NCI-H748 (cell line): ENCODE measurements around the gene ADAM10.

Experiments used
- DNase-seq: peaks from one replicate; lab custom pipeline; 2025; ENCODE audit not compliant: unreplicated experiment; lab: John Stamatoyannopoulos, UW

The ADAM10 gene

DNA sequence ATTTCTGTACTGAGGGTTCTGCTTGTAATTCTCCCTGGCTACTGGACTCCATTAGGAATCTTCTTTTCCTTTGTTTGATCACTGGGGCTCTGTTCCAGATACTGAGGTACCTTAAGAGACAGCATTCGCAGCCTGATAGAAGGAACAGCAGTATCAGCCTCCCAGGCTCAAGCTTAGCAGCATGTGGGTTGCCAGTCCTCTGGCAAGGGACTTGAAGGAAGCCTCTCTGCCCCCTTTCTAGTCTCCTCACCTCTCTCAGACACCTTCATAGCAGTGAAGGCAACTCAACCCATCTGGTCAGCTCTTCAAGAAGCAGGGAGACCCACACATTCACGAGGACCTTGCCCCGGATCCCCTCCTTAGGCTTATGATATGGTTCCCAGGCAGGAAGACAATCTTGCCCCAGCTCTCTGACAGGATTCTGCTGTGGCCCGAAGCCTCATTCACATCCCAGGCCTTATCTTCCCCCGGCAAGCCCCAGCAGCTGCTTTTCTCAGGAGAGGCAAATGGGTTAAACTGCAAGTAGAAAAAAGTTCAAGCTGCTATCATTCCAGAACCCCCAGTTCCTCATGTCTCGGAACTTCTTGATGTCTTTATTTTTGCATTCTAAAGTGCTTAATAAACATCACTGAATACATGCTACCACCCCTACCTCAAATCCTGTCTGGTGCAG lies 164.6 kb downstream of the ADAM10 start:
- DNase-seq = no peak

DNA sequence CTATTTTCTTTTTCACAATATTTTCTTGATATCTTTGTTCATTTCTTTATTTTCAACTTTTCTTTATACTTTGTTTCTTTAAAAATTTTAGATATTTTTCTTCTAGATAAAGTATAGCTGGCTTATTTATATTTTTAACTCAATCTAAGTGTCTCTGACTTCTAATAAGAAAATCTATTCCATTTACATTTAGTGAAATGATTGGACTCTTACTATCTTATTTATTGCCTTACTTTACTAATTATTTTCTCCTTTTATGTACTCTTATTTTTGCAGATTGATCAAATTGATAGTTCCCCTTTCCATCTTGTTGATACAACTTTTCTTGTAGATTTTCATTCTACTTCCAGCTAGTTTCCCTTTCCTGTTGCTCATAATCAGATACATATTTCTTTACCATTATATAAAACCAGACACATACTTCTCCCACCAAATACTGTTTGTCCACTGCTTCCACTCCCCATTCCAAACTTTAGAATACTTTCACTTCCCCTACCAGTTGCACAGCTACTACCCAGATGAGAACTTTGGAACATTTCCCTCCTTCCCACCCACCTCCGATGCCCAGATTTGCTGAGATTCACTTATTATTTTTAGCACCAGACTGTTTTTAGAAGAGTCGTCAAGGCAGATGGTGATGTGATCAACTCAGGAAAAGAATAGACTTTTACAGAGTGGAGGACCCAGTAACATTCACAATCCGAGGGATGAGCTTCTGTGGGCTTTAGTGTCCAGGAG lies 166.2 kb downstream of the ADAM10 start:
- DNase-seq = no peak

DNA sequence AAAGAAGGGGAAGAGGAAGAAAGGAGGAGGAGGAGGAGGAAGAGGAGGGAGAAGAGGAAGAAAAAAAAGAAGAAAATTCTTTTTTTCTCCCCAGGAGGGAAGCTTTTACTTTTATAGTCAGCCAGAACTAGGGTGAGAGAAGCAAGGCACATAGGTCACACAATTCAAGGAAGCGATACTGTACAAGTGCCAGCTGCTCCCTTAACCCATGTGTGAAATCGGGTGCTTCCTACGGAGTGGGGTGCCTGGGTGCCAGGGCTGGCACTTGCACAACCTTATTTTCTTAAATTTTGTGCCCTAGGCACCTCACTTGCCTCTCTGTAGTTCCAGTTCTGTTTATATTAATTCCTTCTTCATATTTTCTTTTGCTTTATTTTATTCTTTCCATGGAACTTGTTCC lies 167.3 kb downstream of the ADAM10 start:
- DNase-seq = no peak

DNA sequence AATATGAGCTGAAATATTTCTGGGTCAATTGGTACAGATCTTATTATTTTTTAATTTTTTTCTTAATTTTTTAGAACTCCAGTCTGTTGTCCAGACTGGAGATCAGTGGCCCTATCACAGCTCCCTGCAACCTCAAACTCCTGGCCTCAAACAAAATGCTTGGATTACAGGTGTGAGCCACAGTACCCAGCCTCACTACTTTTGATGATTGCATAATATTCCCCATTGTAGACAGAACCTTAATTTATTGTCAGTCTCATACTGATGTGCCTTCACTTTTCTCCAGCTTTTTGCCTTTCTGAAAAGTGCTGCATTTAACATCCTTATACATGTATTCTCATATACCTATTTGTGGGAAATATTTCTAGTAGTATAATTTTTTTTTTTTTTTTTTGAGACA lies 172.8 kb downstream of the ADAM10 start:
- DNase-seq = no peak

DNA sequence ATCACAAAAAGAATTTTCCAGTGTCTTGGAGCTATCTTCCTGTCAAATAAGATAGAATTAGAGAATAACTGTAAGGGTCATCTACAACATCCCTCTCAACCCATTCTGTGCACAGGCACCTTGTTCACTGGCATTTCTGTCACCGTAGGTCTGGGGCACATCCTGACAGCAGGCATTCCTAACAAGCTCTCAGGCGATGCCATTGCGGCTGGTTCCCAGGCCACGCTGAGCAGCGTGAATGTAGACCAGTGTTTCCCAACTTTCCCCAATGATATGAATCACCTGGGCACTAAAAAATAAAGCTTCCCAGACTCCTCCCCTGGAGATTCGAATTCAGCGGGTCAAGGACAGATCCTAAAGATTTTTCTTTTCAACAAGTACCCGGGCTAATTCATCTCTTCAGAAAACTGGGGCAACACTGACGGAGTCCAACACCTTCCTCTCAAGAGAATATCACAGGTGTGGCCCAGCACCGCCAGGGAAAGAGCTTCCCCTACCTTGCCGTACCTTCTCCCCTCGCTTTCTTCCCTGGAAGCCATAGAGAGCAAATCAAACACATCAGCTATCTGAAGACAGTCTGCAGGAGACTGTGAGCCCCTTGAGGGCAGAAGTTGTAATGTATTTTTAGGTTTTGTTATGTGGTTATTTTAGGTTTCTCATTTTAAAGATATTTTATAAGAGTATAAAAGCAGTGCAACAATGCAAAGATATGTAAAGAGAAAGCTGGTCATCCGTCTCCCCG lies 174.3 kb downstream of the ADAM10 start:
- no peak for DNase-seq

DNA sequence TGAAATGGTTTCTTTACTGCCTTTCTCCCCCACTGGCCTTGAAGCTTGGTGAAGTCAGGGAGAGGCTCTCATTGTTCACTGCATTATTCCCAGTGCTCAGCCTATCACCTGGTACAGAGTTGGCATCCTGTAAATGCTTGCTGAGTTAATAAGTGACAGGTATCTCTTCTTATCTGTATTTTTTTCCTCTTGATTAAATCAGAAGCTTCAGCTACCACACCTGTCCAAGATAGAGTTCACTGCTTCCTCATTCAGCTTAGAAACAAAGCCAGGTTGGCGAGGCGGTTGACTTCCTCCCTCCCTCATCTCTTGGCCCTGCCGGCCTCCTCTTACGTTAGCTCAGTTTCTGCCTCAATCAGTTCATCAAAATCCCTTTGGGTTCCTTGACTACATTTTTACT lies 174.9 kb downstream of the ADAM10 start:
- no peak for DNase-seq

DNA sequence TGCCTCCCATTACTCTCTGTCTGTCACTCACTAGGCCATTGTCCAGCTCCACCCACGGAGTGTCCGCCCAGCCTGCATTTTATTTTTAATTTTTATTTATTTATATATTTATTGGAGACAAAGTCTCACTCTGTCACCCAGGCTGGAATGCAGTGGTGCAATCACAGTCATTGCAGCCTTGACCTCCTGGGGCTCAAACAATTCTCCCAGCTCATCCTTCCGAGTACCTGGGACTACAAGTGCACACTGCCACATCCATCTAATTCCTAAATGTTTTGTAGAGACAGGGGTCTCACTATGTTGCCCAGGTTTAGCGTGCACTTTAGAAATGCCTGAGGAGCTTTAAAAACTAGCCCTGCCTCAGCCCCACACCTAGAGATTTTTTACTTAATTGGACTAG lies 176.2 kb downstream of the ADAM10 start:
- no peak for DNase-seq

DNA sequence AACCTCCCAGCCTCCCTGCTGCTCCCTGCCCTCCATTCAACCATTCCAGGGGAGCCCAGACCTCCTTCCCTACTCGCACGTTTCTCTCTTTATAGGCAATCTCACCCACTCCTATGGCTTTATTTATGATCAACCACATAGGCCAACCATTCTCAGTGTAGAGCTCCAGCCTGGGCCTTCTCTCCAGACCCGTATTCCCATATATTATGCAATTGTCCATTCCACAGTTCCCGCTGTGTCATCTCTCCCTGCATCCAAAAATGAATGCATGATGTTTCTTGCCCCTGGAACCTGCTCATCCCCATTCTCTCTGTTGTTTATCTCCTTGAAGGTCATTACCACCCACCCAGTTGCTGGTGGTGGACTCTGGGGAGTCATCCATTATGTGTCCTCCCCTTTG lies 177.0 kb downstream of the ADAM10 start:
- DNase-seq = no peak

DNA sequence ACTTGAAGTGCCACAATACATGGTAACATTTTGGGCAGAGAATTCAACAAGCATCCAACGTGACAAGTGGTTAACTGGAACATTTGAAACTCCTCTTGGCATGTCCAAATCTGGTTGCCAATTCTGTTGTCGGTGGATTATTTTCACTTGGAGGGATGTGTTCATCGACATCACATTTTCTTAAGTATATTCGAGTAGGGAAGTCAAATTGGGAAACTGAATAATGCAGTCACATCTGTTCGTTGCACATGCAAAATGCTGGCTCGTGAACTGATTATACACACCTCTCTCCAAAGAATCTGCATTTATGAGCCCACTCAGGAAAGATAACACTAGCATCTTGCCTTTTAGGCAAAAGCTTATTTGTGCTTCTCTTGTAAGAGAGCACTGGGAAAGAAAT lies 178.0 kb downstream of the ADAM10 start:
- DNase-seq = no peak

DNA sequence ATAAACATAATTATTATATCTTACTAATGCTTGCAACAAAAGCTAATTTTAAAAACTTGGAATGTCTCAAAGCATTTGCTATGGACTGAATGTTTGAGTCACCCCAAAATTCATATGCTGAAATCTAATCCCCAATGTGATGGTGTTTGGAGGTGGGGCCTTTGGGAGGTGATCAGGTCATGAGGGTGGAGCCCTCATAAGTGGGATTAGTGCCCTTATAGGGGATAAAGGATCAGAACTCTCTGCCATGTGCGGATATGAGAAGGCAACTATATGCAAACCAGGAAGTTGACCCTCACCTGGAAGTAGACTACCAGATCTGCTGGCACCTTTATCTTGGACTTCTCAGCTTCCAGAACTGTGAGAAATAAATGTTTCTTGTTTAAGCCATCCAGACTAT lies 180.1 kb downstream of the ADAM10 start:
- DNase-seq = no peak

DNA sequence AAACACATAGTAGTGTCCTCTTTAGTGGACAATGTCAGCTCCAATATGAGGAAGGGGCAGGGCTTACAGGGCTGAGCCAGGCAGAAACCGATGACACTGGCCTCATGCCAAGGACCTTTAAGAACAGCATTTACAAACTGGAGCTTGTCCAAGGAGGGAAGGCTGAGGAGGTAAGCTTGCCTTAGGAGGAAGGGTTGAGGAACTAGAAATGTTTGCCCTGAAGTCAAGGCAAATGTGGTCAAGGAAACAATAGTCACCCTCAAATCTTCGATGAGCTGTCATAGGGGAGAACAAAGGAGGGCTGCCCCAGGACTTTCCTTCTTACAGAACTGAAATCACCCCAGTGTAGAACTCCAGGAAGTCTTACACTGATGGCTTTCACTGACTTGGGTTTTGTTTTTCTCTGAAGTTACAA lies 181.3 kb downstream of the ADAM10 start:
- DNase-seq = no peak

DNA sequence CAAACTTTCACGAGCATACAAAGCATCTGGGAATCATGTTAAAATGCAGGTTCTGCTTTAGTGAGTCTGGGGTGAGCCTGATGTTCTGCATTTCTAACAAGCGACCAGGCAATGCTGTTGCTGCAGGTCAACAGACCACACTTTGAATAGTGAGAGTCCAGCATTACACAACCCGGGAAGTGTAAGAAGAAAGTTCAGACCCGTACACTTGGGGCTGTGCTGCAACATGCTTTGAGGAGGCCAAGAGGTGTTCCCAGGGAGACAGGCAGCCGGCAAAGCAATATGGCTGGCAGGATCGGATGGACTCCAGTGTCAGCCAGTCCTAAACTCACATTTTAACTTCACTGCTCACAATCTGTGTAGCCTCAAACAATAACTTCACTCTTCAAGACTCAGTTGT lies 183.5 kb downstream of the ADAM10 start:
- no peak for DNase-seq

DNA sequence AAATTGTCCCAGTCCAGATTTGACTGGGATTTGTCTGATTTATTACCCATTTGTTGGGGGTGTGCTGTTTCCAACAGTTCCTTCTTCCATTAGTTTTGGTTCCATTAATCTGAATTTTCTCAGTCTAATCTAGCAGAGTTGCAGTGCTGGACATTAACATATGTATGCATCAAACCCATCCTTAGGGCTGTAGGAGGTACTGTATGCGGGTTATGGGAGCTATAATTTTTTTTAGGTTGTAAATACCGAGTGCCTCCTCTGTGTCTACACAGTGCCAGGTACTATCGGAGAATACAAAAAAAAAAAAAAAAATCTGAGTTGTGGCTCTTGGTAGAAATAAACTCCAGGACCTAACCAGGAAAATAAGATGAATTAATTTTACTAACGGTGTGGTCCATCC lies 183.9 kb downstream of the ADAM10 start:
- DNase-seq = no peak

DNA sequence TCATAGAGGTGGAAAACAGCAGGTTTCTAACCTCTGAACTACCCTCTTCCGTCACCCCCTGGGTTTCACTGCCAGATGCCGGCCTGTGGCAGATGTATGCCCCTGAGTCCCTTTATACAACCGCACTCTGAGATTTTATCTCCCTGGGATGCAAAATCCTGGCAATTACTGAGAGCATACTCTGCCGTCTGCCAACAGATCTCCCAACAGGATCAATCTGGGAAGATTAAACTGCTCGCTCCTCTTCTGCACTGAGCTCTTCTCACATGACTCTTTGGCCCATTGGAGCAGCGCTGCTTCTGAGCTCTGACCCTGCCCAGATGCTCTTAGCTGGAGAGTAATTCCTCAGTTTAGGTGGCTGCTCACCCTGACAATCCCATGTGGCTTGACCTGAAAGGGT lies 184.5 kb downstream of the ADAM10 start:
- no peak for DNase-seq

DNA sequence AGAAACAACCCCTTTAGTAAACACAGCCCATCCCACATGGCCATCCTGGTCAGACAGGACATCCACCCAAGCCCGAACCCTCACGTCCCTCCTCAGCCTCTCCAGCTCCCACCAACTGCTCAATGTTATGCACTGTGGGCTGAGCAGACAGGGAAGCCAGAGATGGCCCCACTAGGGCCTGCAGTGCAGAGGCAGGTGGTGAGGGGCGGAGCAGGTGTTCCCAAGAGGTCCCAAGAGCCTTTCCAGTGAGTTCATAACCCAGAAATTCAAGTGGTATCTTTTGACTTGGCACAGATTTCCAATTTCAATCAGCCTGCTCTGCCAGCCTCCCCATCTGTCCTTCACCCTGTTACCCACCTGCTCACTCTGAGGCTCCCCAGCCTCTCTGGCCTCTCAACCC lies 187.4 kb downstream of the ADAM10 start:
- no peak for DNase-seq

DNA sequence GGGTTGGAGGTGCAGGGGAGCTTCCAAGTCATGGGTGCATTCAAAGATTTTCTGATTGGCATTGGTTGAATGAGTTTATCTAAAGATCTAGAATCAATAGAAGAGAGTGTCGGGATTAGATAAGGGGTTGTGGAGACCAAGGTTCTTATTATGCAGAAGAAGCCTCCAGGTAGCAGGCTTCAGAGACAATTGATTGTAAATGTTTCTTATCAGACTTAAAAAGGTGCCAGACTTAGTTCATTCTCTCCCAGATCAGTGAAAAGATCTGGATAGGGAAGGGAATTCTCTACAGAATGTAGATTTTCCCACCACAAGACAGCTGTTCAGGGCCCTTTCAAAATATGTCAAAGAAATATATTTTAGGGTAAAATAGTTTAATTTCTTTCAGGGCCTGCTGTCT lies 188.2 kb downstream of the ADAM10 start:
- no peak for DNase-seq

DNA sequence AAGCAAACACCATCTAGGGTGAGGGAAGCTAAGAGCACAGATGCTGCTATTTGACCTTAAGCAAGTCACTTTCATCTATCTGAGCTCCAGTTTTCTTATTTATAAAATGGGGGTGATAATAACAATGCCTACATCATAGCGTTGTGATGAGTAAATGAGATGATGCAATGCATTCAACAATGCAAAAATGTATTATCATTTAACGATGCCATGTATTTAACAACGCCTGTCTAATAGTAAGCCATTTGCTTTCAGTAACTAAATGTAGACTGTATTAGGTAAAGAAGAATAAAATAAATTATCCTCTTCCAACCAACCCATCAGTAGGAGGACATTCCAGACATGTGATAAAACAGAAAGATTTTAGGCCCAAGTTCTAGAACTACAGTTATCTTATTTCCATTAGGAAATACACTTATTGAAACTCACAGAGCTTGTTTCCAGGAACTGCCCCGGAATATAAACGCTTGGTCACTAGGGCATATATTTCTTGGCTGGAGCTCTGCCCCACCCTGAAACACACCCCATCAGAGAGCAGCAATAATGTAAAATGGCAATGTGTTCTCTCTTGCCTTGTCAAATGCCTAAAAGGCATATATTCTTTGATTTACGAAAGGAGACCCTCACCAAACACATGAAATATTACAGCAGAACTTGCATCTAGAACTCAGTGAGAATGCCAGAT lies 189.5 kb downstream of the ADAM10 start:
- no peak for DNase-seq

DNA sequence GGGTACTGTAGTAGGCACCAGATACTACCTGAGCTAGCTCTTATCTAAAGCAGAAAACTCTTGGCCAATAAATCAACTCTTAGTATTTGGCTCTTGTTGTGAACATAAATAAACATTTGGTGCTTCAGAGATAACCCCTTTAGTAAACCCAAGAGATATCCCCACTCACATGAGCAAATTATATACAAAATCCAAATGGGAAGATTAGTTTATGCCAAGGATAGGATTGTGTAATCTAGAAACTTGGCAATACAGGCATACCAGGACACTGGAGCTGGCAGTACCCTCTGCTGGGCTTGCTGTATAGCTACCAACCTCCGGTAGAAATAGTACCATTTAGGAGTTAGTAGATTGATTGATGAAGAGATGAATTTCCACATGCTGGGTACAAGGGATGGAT lies 190.7 kb downstream of the ADAM10 start:
- no peak for DNase-seq

DNA sequence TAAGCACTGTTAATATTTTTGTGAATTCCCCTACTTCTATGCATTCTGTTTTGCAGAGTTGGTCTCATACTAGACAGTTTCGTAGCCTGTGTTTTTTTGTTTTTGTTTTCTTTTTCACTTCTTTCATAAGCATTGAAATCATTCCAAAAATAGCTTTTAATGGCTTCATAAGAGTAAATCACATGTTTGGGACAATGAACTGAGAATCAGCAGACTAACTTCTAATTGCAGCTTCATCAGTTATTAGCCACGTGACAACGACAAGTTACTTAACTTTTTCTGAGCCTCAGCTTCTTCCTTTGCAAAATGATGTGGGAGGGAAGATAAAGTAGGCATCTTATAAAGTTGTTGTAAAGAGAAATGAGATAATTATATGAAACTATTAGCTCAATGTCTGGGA lies 193.0 kb downstream of the ADAM10 start:
- DNase-seq = no peak

DNA sequence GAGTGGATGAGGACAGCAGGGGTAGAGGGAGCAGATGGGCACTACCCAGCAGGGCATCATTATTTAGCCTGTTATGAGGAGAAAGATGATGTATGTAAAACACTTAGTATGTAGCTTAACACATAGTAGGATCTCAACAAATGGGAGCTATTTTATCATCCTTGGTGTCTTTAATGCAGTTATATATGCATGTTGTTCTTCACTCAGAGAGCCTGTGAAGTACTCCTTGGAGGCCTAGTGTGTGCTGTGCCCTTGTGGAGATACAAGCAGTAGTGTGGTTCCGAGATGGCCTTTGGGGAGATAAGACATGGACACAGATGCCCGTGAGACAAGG lies 193.5 kb downstream of the ADAM10 start:
- DNase-seq = no peak

DNA sequence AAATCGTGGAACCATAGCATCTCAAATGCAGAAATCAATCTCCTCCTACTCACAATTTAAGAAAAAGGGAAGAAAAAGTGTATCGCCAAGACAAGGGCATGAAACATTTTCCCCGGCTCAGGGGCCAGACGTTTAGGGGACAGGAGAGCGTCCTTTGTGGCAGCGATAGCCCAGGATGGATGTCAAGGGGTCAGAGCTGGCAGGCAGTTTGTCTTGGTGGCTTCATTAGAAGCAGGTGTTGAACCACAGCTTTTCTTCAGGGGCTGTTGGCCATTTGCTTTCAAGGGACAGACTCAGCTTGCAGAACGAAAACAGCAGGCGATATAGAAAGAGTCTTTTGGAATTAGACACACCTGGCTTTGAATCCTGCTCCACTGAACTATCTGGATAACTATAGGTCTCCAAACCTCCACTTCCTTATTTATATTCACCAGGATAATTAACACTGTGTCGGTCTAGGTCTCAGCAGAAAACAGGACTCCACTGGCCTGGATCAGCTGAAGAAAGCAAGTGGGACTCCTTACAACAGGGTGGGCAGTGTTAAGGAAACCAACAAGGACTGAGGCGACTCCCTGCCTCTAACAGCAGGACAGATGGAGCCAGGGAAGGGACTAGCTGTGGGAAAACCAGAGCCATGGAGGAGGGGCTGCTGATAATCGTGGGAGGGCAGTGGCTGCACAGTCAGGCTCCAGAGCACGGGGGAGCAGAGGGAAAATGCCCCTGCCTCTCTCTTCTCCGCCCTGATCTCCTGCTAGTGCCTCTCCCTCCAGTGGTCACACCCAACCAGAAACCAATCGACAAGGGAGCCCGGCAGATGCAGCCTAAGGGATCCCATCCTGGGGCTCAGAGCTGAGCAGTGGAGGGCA lies 194.1 kb downstream of the ADAM10 start:
- no peak for DNase-seq
